Parathyroid adenoma (tissue), 2 donors: Measurements from ENCODE around the gene SPECC1.

Experiments used
- H2AFZ ChIP-seq: fragments of 300-600 bp; sonication (generic); one replicate; pipeline ENCODE4 v1.7.0; 2017; ENCODE audit warnings: antibody characterized with exemption, mild to moderate bottlenecking
- H3K27ac ChIP-seq: fragments of 300-600 bp; sonication (generic); one replicate; pipeline ENCODE4 v1.7.0; 2017
- H3K27me3 ChIP-seq: fragments of 300-600 bp; sonication (generic); one replicate; pipeline ENCODE4 v1.7.0; 2017; ENCODE audit warnings: low read length; ENCODE audit not compliant: control insufficient read depth, insufficient read depth
- H3K36me3 ChIP-seq: fragments of 300-600 bp; sonication (generic); one replicate; pipeline ENCODE4 v1.7.0; 2017; ENCODE audit warnings: low read length; ENCODE audit not compliant: control insufficient read depth, insufficient read depth
- H3K4me1 ChIP-seq: fragments of 300-600 bp; sonication (generic); one replicate; pipeline ENCODE4 v1.7.0; 2017; ENCODE audit warnings: control low read depth
- H3K4me2 ChIP-seq: fragments of 300-600 bp; sonication (generic); one replicate; pipeline ENCODE4 v1.7.0; 2017; ENCODE audit warnings: low read length
- H3K4me3 ChIP-seq: fragments of 300-600 bp; sonication (generic); one replicate; pipeline ENCODE4 v1.7.0; 2017; ENCODE audit warnings: low read depth, low read length
- H3K79me2 ChIP-seq: fragments of 300-600 bp; sonication (generic); one replicate; pipeline ENCODE4 v1.7.0; 2017; ENCODE audit warnings: control low read depth
- H3K9ac ChIP-seq: fragments of 300-600 bp; sonication (generic); one replicate; pipeline ENCODE4 v1.7.0; 2017; ENCODE audit warnings: mild to moderate bottlenecking
- H3K9me3 ChIP-seq: fragments of 300-600 bp; sonication (generic); one replicate; pipeline ENCODE4 v1.7.0; 2017; ENCODE audit warnings: low read length; ENCODE audit not compliant: control insufficient read depth
- CTCF ChIP-seq: fragments of 300-600 bp; sonication (generic); IDR thresholded peaks from one replicate; pipeline ENCODE4 v1.7.0; 2017; ENCODE audit warnings: antibody characterized with exemption, mild to moderate bottlenecking
- donor health status: primary hyperparathyroidism.

SPECC1 gene

GRCh38 chr17:20271011-20271610 lies 262.0 kb downstream of the SPECC1 start:
- no peaks in the 10 kb centered on the region for H3K9me3 ChIP-seq
- H2AFZ ChIP-seq = no peak overlapping the region
- no peaks in the 10 kb centered on the region for H3K4me1 ChIP-seq
- H3K27me3 ChIP-seq = no peaks in the 10 kb centered on the region
- no peaks in the 10 kb centered on the region for H3K79me2 ChIP-seq
- no peaks in the 10 kb centered on the region for H3K36me3 ChIP-seq
- no peak overlapping the region for H3K4me2 ChIP-seq
- no peak overlapping the region for H3K27ac ChIP-seq
- no peak overlapping the region for H3K4me3 ChIP-seq
- TF ChIP-seq CTCF = no peak
- no peak overlapping the region for H3K9ac ChIP-seq

- Histone ChIP-seq H3K79me2 (no peaks in the 10 kb centered on the region), H3K4me2 (no peak overlapping the region), H3K4me3 (no peak overlapping the region), H3K27ac (no peak overlapping the region), H3K9me3 (no peaks in the 10 kb centered on the region), H3K27me3 (no peaks in the 10 kb centered on the region), H3K4me1 (no peaks in the 10 kb centered on the region), H3K36me3 (no peaks in the 10 kb centered on the region), H2AFZ (no peak overlapping the region), H3K9ac (no peak overlapping the region)
- no peak for TF ChIP-seq CTCF
These were observed 264.8 kb downstream of the SPECC1 start for GRCh38 chr17:20273741-20274500.

- Histone ChIP-seq H3K27me3 (no peaks in the 10 kb centered on the region), H2AFZ (no peak overlapping the region), H3K9ac (no peak overlapping the region), H3K9me3 (no peaks in the 10 kb centered on the region), H3K36me3 (no peaks in the 10 kb centered on the region), H3K79me2 (no peaks in the 10 kb centered on the region), H3K27ac (no peak overlapping the region), H3K4me1 (no peaks in the 10 kb centered on the region), H3K4me2 (no peak overlapping the region), H3K4me3 (no peak overlapping the region)
- TF ChIP-seq CTCF = no peak
These were observed 266.5 kb downstream of the SPECC1 start for GRCh38 chr17:20275653-20276052.

DNA sequence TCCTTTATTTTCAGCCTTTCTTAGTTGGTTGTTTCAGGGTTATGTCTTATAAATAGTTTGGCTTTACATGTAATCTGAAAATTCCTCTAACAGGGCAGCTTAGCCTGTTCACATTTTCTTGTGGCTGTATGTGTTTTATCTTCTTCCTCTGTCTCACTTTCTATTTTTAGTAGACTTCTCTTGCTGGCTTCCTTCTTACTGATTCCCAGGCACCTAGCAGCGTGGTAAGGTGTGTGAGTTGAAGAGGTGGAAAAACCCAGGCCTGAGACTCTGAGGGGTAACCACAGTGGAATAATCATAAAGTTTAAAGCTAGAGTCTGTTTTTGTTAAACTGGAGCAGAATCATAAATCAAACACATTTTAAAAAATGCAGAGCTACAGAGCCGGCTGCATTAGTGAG lies 267.3 kb downstream of the SPECC1 start:
- no peaks in the 10 kb centered on the region for H3K36me3 ChIP-seq
- H3K79me2 ChIP-seq = no peaks in the 10 kb centered on the region
- H3K4me3 ChIP-seq = no peak overlapping the region
- no peaks in the 10 kb centered on the region for H3K9me3 ChIP-seq
- H3K27ac ChIP-seq = no peak overlapping the region
- H2AFZ ChIP-seq = no peak overlapping the region
- no peak overlapping the region for H3K9ac ChIP-seq
- H3K4me2 ChIP-seq = no peak overlapping the region
- H3K4me1 ChIP-seq = no peaks in the 10 kb centered on the region
- no peak for TF ChIP-seq CTCF
- H3K27me3 ChIP-seq = no peaks in the 10 kb centered on the region

- Histone ChIP-seq H3K79me2 (no peaks in the 10 kb centered on the region), H3K27me3 (no peaks in the 10 kb centered on the region), H2AFZ (no peak overlapping the region), H3K27ac (no peak overlapping the region), H3K9ac (no peak overlapping the region), H3K4me1 (no peaks in the 10 kb centered on the region), H3K9me3 (no peaks in the 10 kb centered on the region), H3K36me3 (no peaks in the 10 kb centered on the region), H3K4me2 (no peak overlapping the region), H3K4me3 (no peak overlapping the region)
- no peak for TF ChIP-seq CTCF
These were observed 269.6 kb downstream of the SPECC1 start for GRCh38 chr17:20278805-20279204.
